ENCODE data around the gene TIMP2.

DNA sequence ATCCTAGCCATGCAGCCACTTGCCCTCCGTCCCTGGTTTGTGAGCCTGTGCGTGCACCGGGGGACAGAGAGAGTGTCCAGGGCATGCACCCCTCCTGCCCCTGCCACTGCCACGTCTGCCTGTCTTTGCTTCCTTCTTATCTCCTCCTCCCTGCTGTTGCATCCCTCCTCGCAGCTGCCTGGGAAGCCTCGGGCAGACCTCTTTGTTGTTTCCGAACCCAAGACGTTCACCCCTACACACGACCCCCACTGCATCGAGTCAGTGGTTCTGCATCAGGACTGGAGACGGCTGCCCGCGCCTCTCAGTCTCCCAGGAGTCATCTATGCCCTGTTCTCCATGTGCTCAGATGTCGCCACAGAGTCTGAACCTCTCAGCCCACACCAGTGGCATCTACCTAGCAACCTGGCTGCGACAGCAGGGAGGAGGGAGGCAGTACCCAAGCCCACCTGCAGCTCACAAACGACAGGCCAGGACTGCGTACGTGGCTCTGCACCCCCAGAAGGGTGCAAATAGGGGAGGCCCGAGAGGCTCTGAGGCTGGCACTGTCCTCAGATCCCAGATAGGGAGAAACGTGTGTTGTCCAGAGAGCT, 5.2 kb downstream of the TIMP2 start:
- no peak for TF ChIP-seq CTCF (IDR thresholded peaks at IDR 0.05)
- no peak for TF ChIP-seq POLR2AphosphoS5 (IDR thresholded peaks at IDR 0.05)
- TF ChIP-seq POLR2A (IDR thresholded peaks at IDR 0.05) = no peak

All from breast epithelium (tissue), 3 donors.